Activated CD4-positive, alpha-beta memory T cell treated with anti-CD3 and anti-CD28 coated beads, Interleukin-2, amount 10 ng/mL, durations not matched to agents 7 days and 5 days (primary cell): ENCODE measurements around the gene MRPL54. TPM values are rescaled to one million over a fixed set of nuclear protein-coding genes. Genes with fewer than 3 reads are reported as not detected.
"Not testable (repeated sequence)": the region's sequence is repeated elsewhere in the genome, so short reads cannot be mapped to it uniquely, and the experiment has no call there.

Experiments
- CTCF ChIA-PET: fragments of 350-600 bp; sonication (Branson Sonifier 250); formaldehyde crosslinking; loops from one replicate; lab custom pipeline; 2021; ENCODE audit warnings: antibody characterized with exemption, inconsistent platforms; lab: Charles Lee
- POLR2A ChIA-PET: fragments of 350-600 bp; sonication (Branson Sonifier 250); formaldehyde crosslinking; loops from one replicate; lab custom pipeline; 2021; ENCODE audit warnings: antibody characterized with exemption; lab: Charles Lee
- DNase-seq: peaks from one replicate; pipeline ENCODE4 v3.0.0-alpha.2; 2020
- H3K27ac Mint-ChIP-seq: one replicate; pipeline ENCODE4 v1.8.0; 2021; ENCODE audit warnings: mild to moderate bottlenecking, mixed read lengths
- H3K27me3 Mint-ChIP-seq: one replicate; pipeline ENCODE4 v1.8.0; 2021; ENCODE audit warnings: mixed read lengths
- H3K36me3 Mint-ChIP-seq: one replicate; pipeline ENCODE4 v1.8.0; 2021; ENCODE audit warnings: low read depth, mixed read lengths
- H3K4me1 Mint-ChIP-seq: one replicate; pipeline ENCODE4 v1.8.0; 2021; ENCODE audit warnings: mixed read lengths
- H3K4me3 Mint-ChIP-seq: one replicate; pipeline ENCODE4 v1.8.0; 2021; ENCODE audit warnings: mild to moderate bottlenecking, mixed read lengths
- H3K9me3 Mint-ChIP-seq: one replicate; pipeline ENCODE4 v1.8.0; 2021; ENCODE audit warnings: mixed read lengths
- total RNA-seq, 2 experiments: library from RNA; stranded (reverse); gene quantifications; one replicate each; pipeline ENCODE4 v1.2.3, GENCODE V29; 2021

Gene MRPL54
- total RNA-seq, 2 experiments from 2014 or later: 71.5 to 75.8 TPM

DNA sequence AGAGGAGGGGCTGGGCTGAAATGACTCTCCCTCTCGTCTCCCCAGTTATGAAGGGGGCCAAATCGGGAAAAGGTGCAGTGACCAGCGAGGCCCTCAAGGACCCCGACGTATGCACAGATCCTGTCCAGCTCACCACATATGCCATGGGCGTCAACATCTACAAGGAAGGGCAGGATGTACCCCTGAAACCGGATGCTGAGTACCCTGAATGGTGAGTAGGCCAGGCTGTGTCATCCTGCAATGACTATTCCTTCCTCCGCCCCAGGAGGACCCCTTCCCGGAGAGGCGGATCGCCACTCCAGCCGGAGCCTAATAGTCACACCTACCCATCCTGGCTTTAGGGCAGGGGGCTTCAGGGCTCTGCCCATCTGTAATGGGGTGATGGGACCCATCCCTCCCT is 2.6 kb downstream of the MRPL54 start:
- Mint-ChIP-seq H3K9me3 (no peaks in the 10 kb centered on the region), H3K4me1 (peaks cover 38% of the 10 kb centered on the region), H3K27me3 (no peaks in the 10 kb centered on the region), H3K36me3 (peaks cover 26% of the 10 kb centered on the region), H3K27ac (no peak overlapping the region), H3K4me3 (no peak overlapping the region)
- ChIA-PET CTCF (interaction anchor here (3.4 kb wide), 1 partner anchor 57 kb away, joined by 35 read pairs; no protein-coding TSS in a partner anchor), POLR2A (interaction anchor here (2.2 kb wide), 1 partner anchor 10 kb away, joined by 5 read pairs; no protein-coding TSS in a partner anchor)
- no peak for DNase-seq

DNA sequence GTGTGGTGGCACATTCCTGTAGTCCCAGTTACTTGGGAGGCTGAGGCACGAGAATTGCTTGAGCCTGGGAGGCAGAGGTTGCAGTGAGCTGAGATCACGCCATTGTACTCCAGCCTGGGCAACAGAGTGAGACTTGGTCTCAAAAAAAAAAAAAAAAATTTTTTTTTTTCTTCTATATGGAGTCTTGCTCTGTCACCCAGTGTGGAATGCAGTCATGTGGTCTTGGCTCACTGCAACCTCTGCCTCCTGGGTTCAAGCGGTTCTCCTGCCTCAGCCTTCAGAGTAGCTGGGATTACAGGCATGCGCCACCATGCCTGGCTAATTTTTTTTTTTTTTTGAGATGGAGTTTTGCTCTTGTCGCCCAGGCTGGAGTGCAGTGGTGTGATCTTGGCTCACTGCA is 3.3 kb downstream of the MRPL54 start:
- DNase-seq, H3K4me3 Mint-ChIP-seq, H3K9me3 Mint-ChIP-seq, H3K27me3 Mint-ChIP-seq, CTCF ChIA-PET: not testable (repeated sequence)
- Mint-ChIP-seq H3K27ac (peak overlapping the region; percentile 92), H3K36me3 (peaks cover 24% of the 10 kb centered on the region), H3K4me1 (peaks cover 35% of the 10 kb centered on the region)
- POLR2A ChIA-PET: interaction anchor here (1.0 to 2.2 kb wide), 3 partner anchors 9 to 47 kb away, joined by 3 to 5 read pairs (median 4); no protein-coding TSS in a partner anchor

DNA sequence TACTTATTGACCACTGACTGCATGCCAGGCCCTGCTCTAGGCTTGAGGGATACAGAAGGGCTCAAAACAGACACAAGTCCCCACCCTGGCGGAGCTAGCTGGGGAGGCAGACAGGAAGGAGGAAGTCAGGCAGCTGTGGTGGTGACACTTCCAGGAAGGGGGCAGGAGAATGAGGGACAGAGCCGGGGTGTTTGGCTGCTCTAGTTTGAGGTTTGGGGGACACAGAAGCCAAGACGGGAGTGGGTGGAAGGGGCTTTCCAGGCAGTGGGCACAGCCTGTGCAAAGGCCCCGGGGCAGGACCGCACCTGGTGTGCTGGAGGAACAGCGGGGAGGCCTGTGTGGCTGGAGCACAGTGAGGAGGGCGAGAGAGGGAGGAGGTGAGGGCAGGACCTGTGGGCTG is 4.0 kb downstream of the MRPL54 start:
- CTCF ChIA-PET: no interaction called here
- Mint-ChIP-seq H3K4me1 (peaks cover 30% of the 10 kb centered on the region), H3K36me3 (peaks cover 18% of the 10 kb centered on the region), H3K27me3 (no peaks in the 10 kb centered on the region), H3K27ac (peak overlapping the region; percentile 92), H3K9me3 (no peaks in the 10 kb centered on the region), H3K4me3 (peak overlapping the region; percentile 67)
- DNase-seq: peak; percentile 50
- POLR2A ChIA-PET: interaction anchor here (1.0 to 2.2 kb wide), 3 partner anchors 8 to 46 kb away, joined by 3 to 5 read pairs (median 4); no protein-coding TSS in a partner anchor

- ChIA-PET CTCF (no interaction called here), POLR2A (interaction anchor here (1.0 to 2.2 kb wide), 2 partner anchors 8 to 45 kb away, joined by 4 to 5 read pairs; no protein-coding TSS in a partner anchor)
- no peaks in the 10 kb centered on the region for H3K9me3 Mint-ChIP-seq
- H3K36me3 Mint-ChIP-seq: peaks cover 18% of the 10 kb centered on the region
- peaks cover 25% of the 10 kb centered on the region for H3K4me1 Mint-ChIP-seq
- peak overlapping the region; percentile 92 for H3K27ac Mint-ChIP-seq
- DNase-seq: no peak
- no peaks in the 10 kb centered on the region for H3K27me3 Mint-ChIP-seq
- H3K4me3 Mint-ChIP-seq: peak overlapping the region; percentile 67
Observed at GRCh38 chr19:3767050-3767449, 4.6 kb downstream of the MRPL54 start.

DNA sequence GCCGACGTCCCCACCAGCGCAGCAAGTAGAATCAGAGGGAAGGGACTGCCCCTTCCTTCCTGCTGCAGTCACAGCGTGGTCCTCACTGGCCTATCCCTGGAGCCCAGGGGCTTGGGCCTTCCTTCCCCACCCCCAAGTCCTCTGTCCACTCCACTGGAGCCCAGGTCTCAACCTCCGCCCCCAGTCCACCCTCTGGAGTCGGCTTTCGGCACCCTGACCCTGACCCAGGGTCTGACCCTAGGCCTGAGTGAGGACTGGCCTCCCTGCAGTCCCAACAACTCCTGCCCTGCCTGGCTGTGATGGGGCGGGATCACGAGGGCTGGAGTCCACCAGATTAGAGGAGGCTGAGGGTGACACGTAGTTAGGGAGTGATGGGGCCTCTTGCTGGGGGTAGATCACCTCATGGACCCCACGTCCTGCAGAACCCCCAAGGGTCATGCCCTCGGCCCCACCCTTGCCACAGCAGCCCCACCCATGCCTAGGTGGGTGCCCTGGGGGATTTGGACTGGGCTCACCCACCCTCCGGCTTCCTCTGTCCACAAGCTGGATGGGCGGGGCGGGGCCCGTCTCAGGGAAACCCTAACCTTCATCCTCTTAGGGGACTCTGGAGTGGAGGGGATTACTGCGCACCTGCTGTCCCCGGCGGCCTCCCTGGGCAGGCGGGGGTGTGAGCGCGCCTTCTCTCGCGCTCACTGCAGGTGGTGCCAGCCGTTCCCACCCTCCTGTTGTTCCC is 5.7 kb downstream of the MRPL54 start:
- CTCF ChIA-PET: interaction anchor here (0.6 kb wide), 1 partner anchor 1145 kb away, joined by 5 read pairs; no protein-coding TSS in a partner anchor

GRCh38 chr19:3768748-3769099 is 6.2 kb downstream of the MRPL54 start:
- no peak overlapping the region for H3K4me3 Mint-ChIP-seq
- H3K9me3 Mint-ChIP-seq: no peaks in the 10 kb centered on the region
- no peaks in the 10 kb centered on the region for H3K27me3 Mint-ChIP-seq
- no peak overlapping the region for H3K27ac Mint-ChIP-seq
- ChIA-PET POLR2A (no interaction called here), CTCF (interaction anchor here (0.6 kb wide), 1 partner anchor 1145 kb away, joined by 5 read pairs; no protein-coding TSS in a partner anchor)
- H3K4me1 Mint-ChIP-seq: peaks cover 17% of the 10 kb centered on the region
- H3K36me3 Mint-ChIP-seq: peaks cover 12% of the 10 kb centered on the region
- no peak for DNase-seq

More for the DNA sequence above, 5.7 kb downstream of the MRPL54 start:
- no peaks in the 10 kb centered on the region for H3K9me3 Mint-ChIP-seq
- H3K27me3 Mint-ChIP-seq: no peaks in the 10 kb centered on the region
- no peak for DNase-seq
- no peak overlapping the region for H3K27ac Mint-ChIP-seq
- H3K4me3 Mint-ChIP-seq: no peak overlapping the region
- H3K36me3 Mint-ChIP-seq: peaks cover 13% of the 10 kb centered on the region
- POLR2A ChIA-PET: no interaction called here
- H3K4me1 Mint-ChIP-seq: peaks cover 20% of the 10 kb centered on the region

GRCh38 chr19:3769494-3769893 is 7.0 kb downstream of the MRPL54 start:
- POLR2A ChIA-PET: no interaction called here
- CTCF ChIA-PET: no interaction called here

GRCh38 chr19:3770136-3770999 is 7.9 kb downstream of the MRPL54 start:
- H3K36me3 Mint-ChIP-seq: peaks cover 12% of the 10 kb centered on the region
- CTCF ChIA-PET: interaction anchor here (1.4 kb wide), 1 partner anchor 8 kb away, joined by 3 read pairs; the partner anchor contains the start of gene MRPL54
- H3K9me3 Mint-ChIP-seq: no peaks in the 10 kb centered on the region
- POLR2A ChIA-PET: interaction anchor here (0.7 kb wide), 1 partner anchor 8 kb away, joined by 3 read pairs; the partner anchor contains the start of gene MRPL54
- no peak overlapping the region for H3K4me3 Mint-ChIP-seq
- no peak for DNase-seq
- H3K27me3 Mint-ChIP-seq: no peaks in the 10 kb centered on the region
- no peak overlapping the region for H3K27ac Mint-ChIP-seq
- peaks cover 17% of the 10 kb centered on the region for H3K4me1 Mint-ChIP-seq

More at GRCh38 chr19:3769494-3769893, 7.0 kb downstream of the MRPL54 start:
- Mint-ChIP-seq H3K4me1 (peaks cover 17% of the 10 kb centered on the region), H3K27me3 (no peaks in the 10 kb centered on the region), H3K36me3 (peaks cover 12% of the 10 kb centered on the region), H3K4me3 (no peak overlapping the region), H3K27ac (no peak overlapping the region), H3K9me3 (no peaks in the 10 kb centered on the region)
- no peak for DNase-seq

DNA sequence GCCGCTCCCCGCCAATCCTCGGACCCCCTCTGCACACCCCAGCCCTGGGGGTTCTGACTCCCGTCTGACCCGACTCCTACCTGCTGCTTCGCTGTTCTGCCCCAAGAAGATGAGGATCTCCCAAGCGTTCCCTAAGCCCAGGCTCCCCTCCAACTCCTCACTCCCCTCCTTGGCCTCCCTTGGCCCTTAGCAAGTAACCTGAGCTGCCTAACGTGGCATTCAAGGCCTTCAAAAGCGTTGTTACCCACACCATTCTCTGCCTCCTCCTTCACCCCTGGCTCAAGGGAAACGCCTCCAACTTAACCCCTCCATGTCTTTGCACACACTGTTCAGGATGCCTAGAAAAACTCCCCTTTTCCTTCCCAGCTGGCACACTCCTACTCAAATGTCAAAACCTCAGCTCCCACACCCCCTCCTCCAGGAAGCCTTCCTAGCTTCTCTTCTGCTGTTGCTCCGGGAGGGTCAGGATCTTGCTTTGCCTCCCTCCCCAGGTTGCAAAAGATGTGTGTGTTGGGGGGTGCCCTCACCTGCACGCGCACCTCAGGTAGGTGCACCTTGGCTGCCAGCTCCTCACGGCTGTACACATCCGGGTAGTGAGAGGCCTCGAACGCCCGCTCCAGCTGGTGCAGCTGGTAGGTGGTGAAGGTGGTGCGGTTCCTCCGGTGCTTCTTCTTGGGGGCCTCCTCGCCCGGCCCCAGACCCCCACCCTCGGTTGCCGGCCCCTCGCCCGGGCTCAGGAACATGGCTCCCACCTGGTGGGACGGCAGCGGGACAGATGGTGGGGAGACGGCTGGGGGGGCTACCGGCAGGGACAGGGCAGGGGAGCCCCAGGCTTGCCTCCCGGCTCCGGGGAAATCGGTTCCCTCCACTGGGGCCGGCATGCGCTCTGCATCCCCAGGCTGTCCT is 8.8 kb downstream of the MRPL54 start:
- Mint-ChIP-seq H3K27ac (no peak overlapping the region), H3K36me3 (peaks cover 10% of the 10 kb centered on the region), H3K9me3 (no peaks in the 10 kb centered on the region), H3K4me1 (peaks cover 14% of the 10 kb centered on the region), H3K4me3 (no peak overlapping the region), H3K27me3 (no peaks in the 10 kb centered on the region)
- POLR2A ChIA-PET: interaction anchor here (0.6 to 3.2 kb wide), 3 partner anchors 8 to 10 kb away, joined by 3 to 16 read pairs (median 3); partner anchors contain the start of genes APBA3 and MRPL54
- CTCF ChIA-PET: interaction anchor here (1.4 kb wide), 1 partner anchor 9 kb away, joined by 3 read pairs; the partner anchor contains the start of gene MRPL54
- no peak for DNase-seq

- Mint-ChIP-seq H3K4me3 (no peak within 1 kb of the TSS), H3K4me1 (peaks cover 7% of the 10 kb centered on the region), H3K36me3 (peaks cover 4% of the 10 kb centered on the region), H3K27me3 (no peaks in the 10 kb centered on the region), H3K27ac (no peak within 1 kb of the TSS), H3K9me3 (no peaks in the 10 kb centered on the region)
- ChIA-PET POLR2A (interaction anchor here (0.6 to 3.2 kb wide), 2 partner anchors 9 to 11 kb away, joined by 3 to 16 read pairs; partner anchors contain the start of genes APBA3 and MRPL54), CTCF (interaction anchor here (0.7 to 1.4 kb wide), 2 partner anchors 9 kb away, joined by 3 read pairs; partner anchors contain the start of gene MRPL54)
- DNase-seq: no peak
Observed at GRCh38 chr19:3771906-3772455, 9.5 kb downstream of the MRPL54 start, which contains the start of gene RAX2. RAX2 (minus strand) TSS chr19:3772228; CDS start chr19:3771742, 486 bp downstream.

DNA sequence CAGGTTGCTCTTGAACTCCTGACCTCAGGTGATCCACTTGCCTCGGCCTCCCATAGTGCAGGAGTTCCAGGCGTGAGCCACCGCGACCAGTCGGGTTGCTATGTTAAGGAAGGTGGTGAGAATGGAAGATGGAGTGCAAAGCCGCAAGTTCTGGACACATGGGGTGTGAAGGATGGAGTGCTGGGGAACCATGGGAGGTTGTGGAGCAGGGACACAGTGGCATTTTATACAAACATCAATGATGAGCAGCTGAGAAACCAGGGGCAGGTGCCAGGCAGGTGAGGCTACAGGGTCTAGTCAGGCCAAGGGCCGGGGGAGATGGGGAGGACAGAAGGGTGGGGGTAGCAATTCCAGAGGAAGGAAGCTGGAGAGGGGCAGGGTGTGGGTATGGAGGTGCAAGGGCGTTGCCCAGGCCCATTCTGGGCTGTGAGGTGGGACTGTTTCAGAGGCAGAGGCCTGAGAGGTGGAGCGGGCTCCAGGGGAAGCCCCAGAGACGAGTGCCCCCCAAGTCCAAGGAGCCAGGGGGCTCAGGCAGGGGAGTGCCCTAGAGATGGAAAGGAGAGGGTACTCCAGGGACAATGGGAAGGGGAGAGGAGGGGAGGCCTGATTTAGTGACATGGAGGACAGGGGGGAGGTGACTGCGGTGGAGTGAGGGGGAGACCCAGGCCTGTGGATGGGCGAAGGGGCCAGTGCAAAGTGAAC is 11.5 kb downstream of the MRPL54 start:
- Mint-ChIP-seq H3K4me1 (peaks cover 2% of the 10 kb centered on the region), H3K27me3 (no peaks in the 10 kb centered on the region), H3K9me3 (no peaks in the 10 kb centered on the region), H3K4me3 (no peak overlapping the region), H3K27ac (no peak overlapping the region), H3K36me3 (no peaks in the 10 kb centered on the region)
- POLR2A ChIA-PET: interaction anchor here (1.6 to 3.2 kb wide), 2 partner anchors 8 to 11 kb away, joined by 5 to 16 read pairs; partner anchors contain the start of gene MRPL54
- no peak for DNase-seq
- CTCF ChIA-PET: no interaction called here
